NCI-H146 (cell line): ENCODE measurements around the gene ARHGAP27.

Source experiments
- DNase-seq: peaks from one replicate; lab custom pipeline; 2025; lab: John Stamatoyannopoulos, UW

The ARHGAP27 gene

DNA sequence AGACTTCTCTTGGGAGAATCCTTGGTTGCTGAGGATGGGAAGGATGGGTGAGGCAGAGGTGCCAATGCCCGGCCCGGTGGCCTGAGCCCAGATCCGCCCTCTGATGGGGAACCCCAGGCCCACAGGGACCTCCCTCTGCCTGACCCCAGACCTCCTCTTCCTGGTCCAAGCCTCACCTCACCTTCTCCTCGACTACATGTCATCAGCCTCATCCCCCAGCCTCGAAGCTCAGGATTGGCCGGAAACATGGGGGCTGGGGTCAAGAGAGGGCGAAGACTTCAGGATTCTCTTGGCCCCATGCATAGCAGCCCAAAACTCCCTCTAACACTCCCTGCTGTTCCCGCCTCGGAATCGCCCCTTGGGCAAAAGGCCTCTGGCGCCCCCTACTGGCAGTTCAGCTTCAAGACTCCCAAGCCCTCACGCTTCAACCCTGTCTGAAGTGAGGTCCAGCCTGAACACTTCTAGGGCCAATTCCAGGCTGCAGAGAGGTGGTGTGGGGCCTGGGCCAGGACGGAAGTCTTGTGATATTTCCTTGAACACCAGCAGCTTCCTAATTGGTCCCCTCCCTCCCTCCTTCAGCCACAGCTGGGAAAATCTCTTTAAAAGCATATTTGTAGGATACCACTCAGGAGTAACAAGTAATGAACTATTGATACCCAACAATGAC is 47.2 kb downstream of the ARHGAP27 start:
- peak; percentile 76 for DNase-seq

DNA sequence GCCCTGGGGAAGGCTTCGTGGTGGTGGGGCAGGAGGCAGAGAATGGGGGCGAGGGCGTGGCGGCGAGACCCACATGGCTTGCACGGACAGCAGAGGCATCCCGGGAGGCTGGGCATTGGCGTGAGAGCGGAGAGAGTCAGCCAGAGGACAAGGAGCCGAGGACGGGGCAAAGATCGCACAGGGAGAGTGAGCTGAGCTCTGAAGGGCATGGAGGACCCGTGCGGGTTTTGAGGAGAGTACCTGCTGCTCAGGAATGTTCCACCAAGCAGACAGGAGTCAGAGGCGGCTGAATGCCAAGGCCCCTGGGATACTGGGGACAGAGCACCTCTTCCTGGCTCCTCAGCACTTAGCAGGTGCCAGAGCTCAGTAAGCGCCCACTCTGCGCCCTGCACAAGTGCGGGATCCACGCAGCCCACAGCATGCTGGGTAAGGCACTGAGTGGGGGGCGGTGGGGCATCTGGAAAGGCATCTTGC is 47.8 kb downstream of the ARHGAP27 start:
- no peak for DNase-seq

DNA sequence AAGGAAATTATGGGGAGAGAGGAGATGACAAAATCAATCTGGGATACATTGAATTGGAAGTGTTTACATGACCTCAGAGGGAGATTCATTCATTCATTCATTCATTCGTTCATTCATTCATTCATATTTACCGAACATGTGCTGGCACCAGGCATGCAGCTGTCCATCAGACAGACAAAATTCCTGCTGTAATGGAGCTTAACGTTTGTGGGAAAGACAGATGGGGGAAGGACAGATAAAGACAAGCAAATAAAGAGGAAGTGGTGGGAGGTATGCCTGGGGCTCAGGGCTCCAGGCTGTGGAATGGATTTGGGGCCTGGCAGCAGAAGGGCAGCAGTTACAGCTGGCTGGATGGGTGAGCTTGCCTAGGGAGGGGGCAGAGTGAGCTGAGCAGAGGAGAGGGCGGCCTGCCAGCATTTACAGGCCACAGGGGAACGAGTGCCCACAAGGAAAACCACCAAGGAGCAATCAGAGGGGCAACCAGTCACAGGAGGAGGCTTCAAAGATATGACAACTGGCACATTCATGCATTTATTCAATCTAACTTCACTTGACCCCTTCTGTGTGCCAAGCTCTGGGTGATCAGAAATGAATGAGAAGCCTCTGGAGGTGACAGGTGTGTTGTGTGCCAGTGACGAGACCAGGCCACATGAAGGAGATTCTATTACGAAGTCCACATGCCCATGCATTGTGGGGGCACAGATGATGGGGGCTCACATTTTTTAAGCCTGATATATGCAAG is 48.5 kb downstream of the ARHGAP27 start:
- DNase-seq: no peak

DNA sequence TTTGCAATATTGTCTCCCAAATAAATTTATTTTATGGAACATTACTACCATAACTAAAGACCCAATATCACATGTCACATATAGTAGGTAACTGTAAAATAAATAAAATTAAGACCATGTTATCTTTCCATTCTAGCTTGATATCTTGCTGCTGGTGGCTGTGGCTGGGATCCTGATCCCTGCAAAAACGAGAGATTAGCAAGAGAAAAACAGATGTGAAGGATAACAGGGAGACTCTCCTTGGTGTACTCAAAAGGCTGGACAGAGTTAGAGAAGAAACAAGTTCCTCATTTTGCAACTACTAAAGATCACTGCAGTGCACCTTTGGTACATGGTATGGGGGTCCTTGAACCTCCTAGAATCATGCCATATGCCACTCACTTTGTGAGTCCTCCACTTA is 49.7 kb downstream of the ARHGAP27 start:
- DNase-seq: no peak

DNA sequence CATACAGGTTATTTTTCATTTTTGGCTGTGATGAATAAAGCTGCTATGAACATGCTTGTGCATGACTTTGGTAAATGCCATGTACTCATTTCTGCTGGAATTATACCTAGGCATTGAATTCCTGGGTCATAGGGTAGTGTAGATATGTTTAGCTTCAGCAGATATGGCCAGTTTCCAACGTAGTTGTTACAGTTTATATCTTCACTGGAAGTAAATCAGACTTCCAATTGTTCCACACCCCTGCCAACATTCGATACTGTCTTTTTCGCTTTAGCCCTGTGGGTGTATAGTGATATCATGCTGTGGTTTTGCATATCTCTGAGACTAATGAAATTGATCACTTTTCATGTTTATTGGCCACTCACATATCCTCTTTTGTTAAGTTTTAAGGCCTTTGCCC is 50.4 kb downstream of the ARHGAP27 start:
- no peak for DNase-seq

DNA sequence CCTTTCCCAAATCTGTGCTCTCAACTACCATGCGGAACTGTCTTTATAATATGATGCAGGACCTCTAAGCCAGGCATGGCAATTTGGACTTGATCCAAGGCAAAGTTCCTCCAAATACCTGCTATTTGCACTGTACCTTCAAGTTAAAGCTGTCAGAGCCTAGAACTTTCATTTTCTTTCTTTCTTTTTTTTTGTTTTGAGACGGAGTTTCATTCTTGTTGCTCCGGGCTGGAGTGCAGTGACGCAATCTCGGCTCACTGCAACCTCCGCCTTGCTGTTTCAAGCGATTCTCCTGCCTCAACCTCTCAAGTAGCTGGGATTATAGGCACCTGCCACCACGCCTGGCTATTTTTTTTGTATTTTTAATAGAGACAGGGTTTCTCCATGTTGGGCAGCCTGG is 51.7 kb downstream of the ARHGAP27 start:
- DNase-seq: no peak

DNA sequence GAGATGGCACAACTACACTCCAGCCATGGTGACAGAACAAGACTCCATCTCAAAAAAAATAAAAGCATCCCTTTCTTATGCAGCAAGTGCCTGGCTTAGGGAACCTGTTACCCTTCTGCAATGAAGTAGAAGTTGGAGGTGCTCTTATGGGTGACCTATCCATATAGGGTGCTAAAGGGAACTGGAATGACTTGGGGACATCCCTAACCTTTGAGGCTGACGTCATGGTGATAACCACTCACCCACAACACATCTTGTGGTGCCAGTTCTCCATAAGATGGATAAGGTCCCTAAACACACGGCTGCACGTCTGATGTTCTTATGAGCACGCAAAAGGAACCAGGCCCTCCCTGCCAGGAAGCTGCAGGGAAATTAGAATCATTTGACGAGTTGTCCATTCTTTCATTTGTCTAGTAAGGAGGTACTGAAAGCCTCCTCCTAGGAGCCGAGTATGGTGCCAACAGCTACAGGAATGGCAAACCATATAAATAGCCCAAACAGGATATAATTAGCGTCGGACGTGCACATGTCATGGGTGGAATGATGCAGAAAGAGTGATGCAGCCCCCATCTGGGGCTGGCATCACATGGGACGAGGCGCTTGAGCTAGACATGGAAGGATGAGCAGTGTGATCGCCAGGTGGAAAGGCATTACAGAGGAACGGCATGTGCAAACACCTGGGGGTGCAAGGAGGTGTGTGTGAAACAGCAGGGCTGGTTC is 52.5 kb downstream of the ARHGAP27 start:
- no peak for DNase-seq

DNA sequence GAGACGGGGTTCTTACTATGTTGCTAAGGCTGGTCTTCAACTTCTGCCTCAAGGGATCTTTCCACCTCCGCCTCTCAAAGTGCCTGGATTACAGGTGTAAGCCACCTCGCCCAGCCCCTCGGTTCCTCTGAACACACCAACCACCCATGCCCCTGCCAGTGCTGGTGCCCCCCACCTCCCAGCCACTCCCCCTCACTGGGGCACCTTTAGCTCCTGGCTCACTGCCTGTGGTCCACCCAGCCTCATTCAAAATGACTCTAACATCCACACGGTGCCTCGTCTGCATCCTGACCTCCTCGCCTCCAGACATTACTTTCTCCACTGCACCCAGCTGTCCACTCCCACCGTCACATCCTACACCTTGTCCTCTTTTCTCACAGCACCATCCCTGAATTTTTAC is 55.3 kb downstream of the ARHGAP27 start:
- no peak for DNase-seq

DNA sequence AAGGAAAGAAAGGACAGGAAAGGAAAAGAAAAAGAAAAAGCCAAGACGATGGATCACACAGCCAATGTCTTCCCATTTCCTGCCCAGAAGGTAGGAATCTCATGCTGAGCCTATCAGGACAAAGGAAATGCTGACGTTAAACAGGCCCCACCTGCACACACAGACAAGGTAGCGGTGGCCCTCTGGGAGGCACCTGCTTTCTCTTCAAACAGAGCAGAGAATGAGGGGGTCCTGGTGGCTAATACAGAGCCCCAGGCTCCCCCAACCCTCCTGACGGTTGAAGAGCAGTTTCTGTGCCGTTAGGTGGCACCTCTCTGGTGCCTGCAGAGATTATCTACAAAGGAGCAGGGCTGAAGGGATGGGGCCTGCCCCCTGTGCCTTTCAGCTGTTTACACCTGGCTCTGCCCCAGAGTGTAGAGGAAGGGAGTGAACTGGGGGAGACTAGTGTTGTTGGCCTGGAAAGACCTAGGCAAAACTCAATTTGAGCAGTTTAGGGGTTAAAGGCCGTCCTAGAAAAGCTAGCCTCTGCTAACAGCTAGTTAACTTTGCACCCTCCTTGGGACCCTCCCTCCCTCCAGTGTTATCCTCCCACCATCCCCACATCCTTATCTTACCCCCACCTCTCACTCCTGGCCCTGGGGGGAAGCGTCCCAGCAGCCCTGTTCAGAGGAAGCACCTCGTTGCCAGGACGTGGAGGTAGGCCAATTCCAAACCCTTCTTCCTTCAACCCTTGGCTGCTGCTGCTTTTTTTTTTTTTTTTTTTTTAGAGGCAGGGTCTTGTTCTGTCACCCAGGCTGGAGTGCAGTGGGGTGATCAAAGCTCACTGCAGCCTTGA is 56.3 kb downstream of the ARHGAP27 start:
- DNase-seq: peak; percentile 70

DNA sequence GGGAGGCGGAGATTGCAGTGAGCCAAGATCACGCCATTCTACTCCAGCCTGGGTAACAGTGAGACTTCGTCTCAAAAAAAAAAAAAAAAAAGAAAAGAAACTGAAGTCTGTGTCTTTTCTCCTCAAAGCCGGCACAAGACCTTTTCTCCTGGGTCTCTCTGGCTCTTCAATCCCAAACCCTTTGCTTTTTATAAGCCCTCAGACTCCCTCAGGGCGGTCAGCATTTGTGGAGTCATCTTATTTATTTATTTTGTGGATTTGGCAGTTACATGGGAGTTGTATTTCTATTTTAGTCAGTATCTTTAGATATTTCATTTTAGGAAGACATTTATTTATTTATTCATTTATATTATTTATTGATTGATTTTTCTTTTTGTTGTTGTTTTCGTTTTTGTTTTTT is 58.2 kb downstream of the ARHGAP27 start:
- no peak for DNase-seq

DNA sequence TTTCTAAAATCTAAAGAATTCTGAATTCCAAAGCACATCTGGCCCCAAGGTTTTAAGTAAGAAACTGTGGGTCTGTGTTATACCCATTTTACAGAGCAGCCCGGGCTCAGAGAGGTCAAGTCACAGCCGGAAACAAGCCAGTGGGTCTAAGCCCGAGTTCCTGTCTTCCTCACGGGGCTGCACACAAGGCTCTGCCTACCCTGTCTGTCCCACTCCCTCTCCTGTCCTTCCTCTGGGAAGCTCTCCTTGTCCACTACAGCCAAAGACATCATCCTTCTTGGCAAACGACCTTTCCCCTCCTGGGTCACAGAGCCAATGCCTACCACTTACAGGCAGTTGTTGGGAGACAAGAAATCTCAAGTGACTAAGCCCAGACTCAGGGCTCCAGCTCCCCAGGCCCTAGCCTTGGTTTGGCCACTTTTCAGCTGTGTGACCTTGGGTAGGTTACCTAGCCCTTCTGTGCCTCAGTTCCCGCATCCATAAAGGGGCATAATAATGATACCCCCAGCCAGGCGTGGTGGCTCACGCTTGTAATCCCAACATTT is 60.3 kb downstream of the ARHGAP27 start:
- DNase-seq: no peak

DNA sequence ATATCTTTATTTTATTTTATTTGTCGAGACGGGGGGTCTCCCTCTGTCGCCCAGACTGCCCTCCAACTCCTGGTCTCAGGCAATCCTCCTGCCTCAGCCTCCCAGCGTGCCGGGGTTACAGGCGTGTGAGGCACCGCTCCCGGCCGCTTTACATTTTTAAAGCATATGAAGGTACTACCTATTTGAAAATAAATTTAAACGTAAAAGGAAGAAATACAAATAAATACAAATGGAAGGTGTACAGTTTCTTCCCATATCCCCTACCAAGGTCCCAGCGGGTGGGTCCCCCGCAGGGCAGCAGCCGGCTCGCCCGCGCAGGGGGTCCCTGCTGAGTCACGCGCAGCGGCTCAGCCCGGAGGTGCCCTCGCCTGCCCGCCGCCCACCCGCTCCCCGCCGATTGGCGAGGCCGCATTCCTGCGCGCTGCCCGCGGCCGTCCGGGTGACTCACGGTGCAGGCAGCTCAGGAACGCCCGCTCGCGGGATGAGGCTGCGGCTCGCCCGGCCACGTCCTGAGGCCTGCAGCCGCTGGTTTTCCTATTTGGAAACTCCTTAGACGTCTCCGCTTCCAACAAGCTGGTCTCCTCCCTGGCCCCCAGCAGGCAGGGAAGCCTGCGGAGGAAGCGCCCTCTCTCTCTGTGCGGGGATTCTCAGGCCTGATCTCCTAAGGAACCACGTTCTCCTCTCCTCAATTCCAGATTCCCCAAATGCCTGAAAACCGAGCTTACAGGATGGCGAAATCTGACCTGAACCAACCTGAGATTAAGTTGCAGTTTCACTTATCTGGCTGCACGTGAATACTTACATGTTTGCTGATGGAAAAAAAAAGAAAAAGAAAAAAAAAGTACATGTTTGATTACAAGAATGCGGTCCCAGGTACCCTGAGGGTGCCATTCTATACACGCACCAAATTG is 61.0 kb downstream of the ARHGAP27 start:
- DNase-seq: peak; percentile 77

DNA sequence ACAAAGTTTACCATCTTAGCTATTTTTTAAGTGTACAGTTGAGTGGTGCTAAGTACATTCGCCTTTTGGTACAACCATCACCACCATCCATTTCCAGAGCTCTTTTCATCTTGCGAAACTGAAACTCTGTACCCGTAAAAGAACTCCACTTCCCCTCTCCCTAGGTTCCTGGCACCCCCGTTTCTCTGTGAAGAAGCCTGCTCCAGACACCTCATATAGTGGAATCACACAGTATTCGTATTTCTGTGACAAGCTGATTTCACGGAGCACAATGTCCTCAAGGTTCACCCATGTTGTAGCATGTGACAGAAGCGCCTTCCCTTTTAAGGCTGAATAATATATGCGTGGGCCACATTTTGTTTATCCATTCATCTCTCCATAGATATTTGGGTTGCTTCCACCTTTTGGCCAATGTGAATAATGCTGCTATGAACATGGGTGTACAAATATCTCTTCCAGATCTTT is 61.7 kb downstream of the ARHGAP27 start:
- DNase-seq: peak; percentile 46

DNA sequence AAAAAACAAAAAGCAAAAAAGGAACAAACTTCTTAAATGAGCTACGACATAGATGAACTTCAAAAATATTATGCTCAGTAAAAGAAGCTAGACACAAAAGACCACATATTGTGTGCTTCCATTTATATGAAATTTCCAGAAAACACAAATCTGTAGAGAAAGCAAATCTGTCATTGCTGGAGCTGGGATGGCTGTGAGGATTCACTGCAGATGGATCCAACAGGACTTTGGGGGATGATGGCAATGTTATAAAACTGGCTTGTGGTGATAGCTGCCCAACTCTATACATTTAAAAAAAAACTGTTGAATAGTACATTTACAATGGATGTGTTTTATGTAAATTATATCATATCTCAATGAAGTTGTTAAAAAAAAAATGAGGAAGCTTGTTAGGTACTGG is 63.2 kb downstream of the ARHGAP27 start:
- DNase-seq: no peak

DNA sequence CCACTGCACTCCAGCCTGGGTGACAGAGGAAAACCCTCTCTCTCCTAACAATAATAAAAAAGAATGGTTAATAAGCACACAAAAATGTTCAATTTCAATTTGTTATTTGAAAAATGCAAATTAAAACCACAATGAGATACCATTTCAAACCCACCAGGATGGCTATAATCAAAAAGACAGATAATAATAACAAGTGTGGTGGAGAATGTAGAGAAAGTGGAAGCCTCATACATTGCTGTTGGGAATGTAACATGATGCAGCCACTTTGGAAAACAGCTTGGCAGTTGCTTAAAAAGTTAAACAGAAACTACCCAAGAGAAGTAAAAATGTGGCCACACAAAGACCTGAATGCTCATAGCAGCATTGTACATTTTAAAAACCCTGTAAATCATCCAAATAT is 64.0 kb downstream of the ARHGAP27 start:
- no peak for DNase-seq

DNA sequence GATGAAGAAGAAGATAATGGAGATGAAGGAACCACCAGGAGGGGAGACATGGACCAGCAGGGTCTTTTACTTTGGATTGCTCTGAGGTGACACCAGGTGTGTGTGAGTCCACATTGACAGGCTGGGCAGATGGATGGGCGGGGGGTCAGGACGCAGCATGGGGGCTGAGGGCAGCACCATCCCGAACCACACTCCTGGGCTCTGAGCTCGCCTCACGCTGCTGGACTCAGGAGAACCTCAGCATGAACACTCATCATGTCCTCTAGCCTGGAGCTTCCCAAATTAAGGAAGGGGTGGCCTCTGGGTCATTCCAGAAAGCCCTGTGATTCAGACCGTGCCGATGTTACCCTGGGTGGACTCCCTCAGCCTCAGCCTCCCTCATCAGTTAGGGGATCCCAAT is 65.5 kb downstream of the ARHGAP27 start:
- DNase-seq: no peak

DNA sequence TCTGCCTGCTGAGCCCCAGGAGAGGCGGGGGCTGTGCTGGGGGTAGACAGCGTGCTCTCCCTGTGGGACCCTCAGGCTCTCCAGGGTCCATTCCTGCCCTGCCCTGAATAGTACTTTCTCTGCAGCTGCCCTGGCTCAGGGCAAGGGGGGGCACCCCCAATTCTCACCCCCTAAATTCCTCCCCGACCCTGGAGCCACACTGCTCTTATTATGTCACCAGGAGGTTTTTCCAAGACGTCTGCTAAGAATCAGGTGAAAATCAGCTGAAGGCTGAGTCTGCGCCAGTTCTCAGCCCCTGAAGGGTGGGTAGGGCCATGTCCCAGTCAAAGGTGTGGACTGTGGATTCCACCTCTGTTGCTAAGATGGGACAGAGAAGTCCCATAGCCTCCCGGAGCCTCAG is 66.0 kb downstream of the ARHGAP27 start:
- DNase-seq: no peak

DNA sequence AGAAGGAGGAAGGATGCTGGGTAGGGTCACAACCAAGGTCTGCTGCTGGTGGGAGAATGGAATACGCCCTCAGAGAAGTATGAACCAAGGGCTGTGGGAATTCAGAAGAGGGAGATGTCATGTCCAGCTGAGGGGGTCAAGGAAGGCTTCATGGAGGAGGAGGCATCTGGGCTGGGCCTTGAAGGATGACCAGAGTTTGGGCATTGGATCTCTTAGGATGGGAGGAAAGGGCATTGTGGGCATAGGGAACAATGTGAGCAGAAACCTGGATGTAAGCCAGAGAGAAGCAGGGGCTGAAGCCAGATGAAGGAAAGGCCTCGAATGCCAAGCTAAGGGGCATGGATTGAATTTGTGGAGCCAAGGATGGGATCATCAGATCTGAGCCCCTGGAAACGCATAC is 66.6 kb downstream of the ARHGAP27 start:
- no peak for DNase-seq

DNA sequence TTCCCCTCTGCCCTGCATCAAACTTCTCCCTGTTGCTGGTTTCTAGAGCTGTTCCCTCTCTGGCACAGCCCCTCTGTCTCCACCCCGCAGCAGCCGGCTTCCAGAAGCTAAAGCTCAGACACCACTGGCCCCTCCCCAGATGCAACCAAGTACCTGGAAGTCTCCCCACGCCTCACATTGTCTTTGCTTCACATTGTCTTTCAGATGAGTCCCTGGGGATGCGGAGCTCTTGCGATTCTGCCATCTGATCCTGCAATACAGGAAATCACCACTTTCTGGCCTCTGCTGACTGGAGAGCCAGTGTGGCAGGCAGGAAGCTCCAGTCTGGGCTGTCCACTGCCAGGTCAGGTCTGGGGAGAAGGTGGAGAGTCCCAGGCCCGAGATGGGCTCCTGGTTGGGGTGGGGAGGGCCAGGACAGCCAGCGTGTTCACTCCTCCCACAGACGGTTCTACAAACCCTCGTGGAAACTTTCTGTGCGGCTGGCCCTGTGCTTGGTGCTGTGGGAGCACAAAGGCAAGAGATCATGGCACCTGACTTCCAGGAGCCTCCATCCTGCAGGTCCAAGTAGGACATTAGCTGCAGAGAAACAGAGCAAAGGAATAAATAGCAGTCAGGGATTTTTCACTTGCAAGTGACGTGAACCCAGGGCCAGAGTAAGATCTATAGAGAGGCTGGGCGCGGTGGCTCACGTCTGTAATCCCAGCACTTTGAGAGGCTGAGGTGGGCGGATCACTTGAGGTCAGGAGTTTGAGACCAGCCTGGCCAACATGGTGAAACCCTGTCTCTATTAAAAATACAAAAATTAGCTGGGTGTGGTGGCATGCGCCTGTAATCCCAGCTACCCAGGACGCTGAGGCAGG is 67.9 kb downstream of the ARHGAP27 start:
- peak; percentile 41 for DNase-seq

DNA sequence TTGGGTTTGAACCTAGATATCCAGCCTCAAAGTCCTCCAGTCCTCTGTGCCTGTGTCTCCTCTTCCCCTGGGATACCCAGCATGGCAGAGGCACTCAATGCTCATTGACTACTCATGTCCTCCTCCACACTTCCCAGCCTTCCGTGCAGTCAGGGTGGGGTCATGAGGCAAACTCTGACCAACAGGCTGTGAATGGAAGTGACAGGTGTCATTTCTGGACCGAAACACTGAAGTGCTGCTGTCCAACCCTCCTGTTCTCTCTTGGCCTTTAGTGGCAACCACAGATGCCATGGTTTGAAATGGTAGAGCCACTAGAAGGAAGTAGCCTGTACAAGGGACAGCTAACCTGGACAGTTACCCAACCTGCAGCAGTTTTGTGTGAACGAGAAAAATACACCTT is 69.2 kb downstream of the ARHGAP27 start:
- DNase-seq: no peak
